Endodermal cell (in vitro differentiated cells): ENCODE results near the gene MOCOS. TPM values are rescaled to one million over a fixed set of nuclear protein-coding genes. Genes with fewer than 3 reads are reported as not detected.
"Not testable (repeated sequence)": the region's sequence is repeated elsewhere in the genome, so short reads cannot be mapped to it uniquely, and the experiment has no call there.

Experiments used
- DNase-seq: peaks from one replicate; pipeline ENCODE4 v3.0.0-alpha.2; 2017
- H3K27ac ChIP-seq: 2 replicates; pipeline ENCODE4 v1.5.1; 2013; ENCODE audit warnings: mild to moderate bottlenecking, low read depth, low read length, moderate library complexity
- H3K27me3 ChIP-seq: 2 replicates; pipeline ENCODE4 v1.6.1; 2013; ENCODE audit warnings: mild to moderate bottlenecking, low read length, moderate library complexity; ENCODE audit not compliant: insufficient read depth, control insufficient read depth, poor library complexity, severe bottlenecking
- H3K36me3 ChIP-seq: 2 replicates; pipeline ENCODE4 v1.7.0; 2013; ENCODE audit warnings: mild to moderate bottlenecking, low read length, moderate library complexity; ENCODE audit not compliant: control insufficient read depth, insufficient read depth
- H3K4me1 ChIP-seq: one replicate; pipeline ENCODE4 v1.7.0; 2013; ENCODE audit warnings: low read length; ENCODE audit not compliant: control insufficient read depth, insufficient read depth
- H3K4me3 ChIP-seq: 2 replicates; pipeline ENCODE4 v1.5.1; 2013; ENCODE audit warnings: mild to moderate bottlenecking, low read length, moderate library complexity
- H3K9ac ChIP-seq: 2 replicates; pipeline ENCODE4 v1.6.1; 2013; ENCODE audit warnings: mild to moderate bottlenecking, low read length, moderate library complexity; ENCODE audit not compliant: poor library complexity, severe bottlenecking; ENCODE audit errors: extremely low read depth
- H3K9me3 ChIP-seq: 2 replicates; pipeline ENCODE4 v1.6.1; 2013; ENCODE audit warnings: mild to moderate bottlenecking, low read length, moderate library complexity; ENCODE audit not compliant: control insufficient read depth
- H3K27ac Mint-ChIP-seq: 2 replicates; pipeline ENCODE4 v1.8.0; 2020; ENCODE audit warnings: mixed read lengths
- H3K27me3 Mint-ChIP-seq: 2 replicates; pipeline ENCODE4 v1.8.0; 2021; ENCODE audit warnings: mild to moderate bottlenecking, mixed read lengths; ENCODE audit not compliant: insufficient read depth
- H3K36me3 Mint-ChIP-seq: 2 replicates; pipeline ENCODE4 v1.8.0; 2020; ENCODE audit warnings: low read depth, mixed read lengths
- H3K4me1 Mint-ChIP-seq: 2 replicates; pipeline ENCODE4 v1.8.0; 2020; ENCODE audit warnings: mixed read lengths
- H3K4me3 Mint-ChIP-seq: 2 replicates; pipeline ENCODE4 v1.8.0; 2020; ENCODE audit warnings: mild to moderate bottlenecking, moderate library complexity, mixed read lengths
- H3K9me3 Mint-ChIP-seq: 2 replicates; pipeline ENCODE4 v1.8.0; 2020; ENCODE audit warnings: mild to moderate bottlenecking, mixed read lengths
- CTCF ChIP-seq: fragments of 200-600 bp; sonication (generic); conservative IDR thresholded peaks from 2 replicates; pipeline ENCODE4 v1.5.0; 2021; ENCODE audit warnings: antibody characterized with exemption, mild to moderate bottlenecking
- WGBS, 2 experiments: methylation state at CpG; one replicate each; pipeline versions ENCODE4 v1.1.5 to v1.1.7; 2013; ENCODE audit warnings: missing lambda C conversion rate in 2 of 2, mixed read lengths in 1 of 2; ENCODE audit not compliant: insufficient coverage in 1 of 2, insufficient read length in 1 of 2; 5-methylcytosine and 5-hydroxymethylcytosine counted together
- total RNA-seq, 2 donors: library from RNA; stranded (reverse); fragmentation: NEBNext Ultra II Directional in 1 of 2; extraction: Animal tissue kit (Norgen Biotek cat#: 25700) in 1 of 2; gene quantifications; 2 replicates in 1 of 2; 3 replicates in 1 of 2; pipeline ENCODE4 v1.2.1, GENCODE V29; 2021

The MOCOS gene
- total RNA-seq, 2 donors from 2014 or later, result 0.51 to 1.4 TPM

GRCh38 chr18:36207303-36207702 lies 20.0 kb downstream of the MOCOS start:
- H3K36me3 Mint-ChIP-seq, result peaks cover 5% of the 10 kb centered on the region

GRCh38 chr18:36207969-36208368 lies 20.7 kb downstream of the MOCOS start:
- not testable (repeated sequence) for H3K9me3 Mint-ChIP-seq

More at GRCh38 chr18:36207303-36207702, 20.0 kb downstream of the MOCOS start:
- 91% methylated on average over 1 of the region's 1 CpG; no CpG with 5 or more reads in 1 of the 2 experiments for WGBS, 2 experiments
- Mint-ChIP-seq H3K4me1 (peaks cover 3% of the 10 kb centered on the region), H3K27ac (no peak overlapping the region), H3K9me3 (peaks cover 6% of the 10 kb centered on the region), H3K4me3 (no peak overlapping the region), H3K27me3 (peaks cover 7% of the 10 kb centered on the region)
- Histone ChIP-seq H3K27me3 (peaks cover 21% of the 10 kb centered on the region), H3K36me3 (no peaks in the 10 kb centered on the region), H3K9ac (no peak overlapping the region), H3K4me1 (no peaks in the 10 kb centered on the region), H3K4me3 (no peak overlapping the region), H3K27ac (no peak overlapping the region), H3K9me3 (peaks cover 6% of the 10 kb centered on the region)
- no peak for DNase-seq
- TF ChIP-seq CTCF, result no peak

GRCh38 chr18:36211612-36212065 lies 24.3 kb downstream of the MOCOS start:
- Mint-ChIP-seq H3K27me3 (no peaks in the 10 kb centered on the region), H3K4me1 (no peaks in the 10 kb centered on the region), H3K36me3 (peaks cover 5% of the 10 kb centered on the region), H3K4me3 (no peak overlapping the region), H3K27ac (no peak overlapping the region), H3K9me3 (peaks cover 6% of the 10 kb centered on the region)
- H3K36me3 ChIP-seq, result no peaks in the 10 kb centered on the region
- H3K4me1 ChIP-seq, result no peaks in the 10 kb centered on the region
- DNase-seq, result no peak
- no peak overlapping the region for H3K27ac ChIP-seq
- no peak overlapping the region for H3K4me3 ChIP-seq
- H3K9me3 ChIP-seq, result peaks cover 6% of the 10 kb centered on the region
- 93 to 96% methylated on average over 4 to 6 of the region's 6 CpGs for WGBS, 2 experiments
- no peak for TF ChIP-seq CTCF
- H3K9ac ChIP-seq, result no peak overlapping the region
- no peaks in the 10 kb centered on the region for H3K27me3 ChIP-seq

More at GRCh38 chr18:36207969-36208368, 20.7 kb downstream of the MOCOS start:
- not testable (repeated sequence) for H3K4me3 Mint-ChIP-seq, H3K4me1 Mint-ChIP-seq, H3K36me3 ChIP-seq, H3K4me3 ChIP-seq, H3K27ac Mint-ChIP-seq, H3K9me3 ChIP-seq, H3K36me3 Mint-ChIP-seq, H3K27me3 Mint-ChIP-seq, H3K4me1 ChIP-seq, DNase-seq, H3K9ac ChIP-seq, H3K27ac ChIP-seq
- H3K27me3 ChIP-seq, result peaks cover 21% of the 10 kb centered on the region
- 95 to 100% methylated on average over 1 to 2 of the region's 2 CpGs for WGBS, 2 experiments
